T-cell (primary cell): ENCODE results near the gene XRRA1. TPM values are rescaled to one million over a fixed set of nuclear protein-coding genes. Genes with fewer than 3 reads are reported as not detected.

Source experiments
- total RNA-seq, 35 experiments: library from RNA in 6 of 35; stranded (reverse) in 6 of 35; fragments of 120-200 nt in 1 of 35; gene quantifications; one replicate each; pipeline versions ENCODE4 v1.2.1 to v1.2.4 and lab custom pipeline; 2013 to 2026

Gene XRRA1
- total RNA-seq, 5 donors from 2014 or later (not counting 1 experiment from before 2014, with no cell fraction given): 12.6 to 27.7 (median 14.6) TPM

Other genes with a start within 250 kb of the XRRA1 start
- gene CHRDL2, start 217.7 kb downstream of the XRRA1 start, total RNA-seq: under 1 TPM in 1 of 5 donors, not detected in 4; 0.55 TPM
- 10 to 100 TPM; 20.3 to 24.9 (median 21.7) TPM for gene RNF169, start 200.2 kb downstream of the XRRA1 start, total RNA-seq
- gene SPCS2, start 175 bp upstream of the XRRA1 start, total RNA-seq: 100 to 1,000 TPM in 1 of 5 donors, 10 to 100 TPM in 4; 75.4 to 101 (median 90.8) TPM
- 10 to 100 TPM; 12.4 to 18.0 (median 13.0) TPM for gene NEU3, start 39.8 kb upstream of the XRRA1 start, total RNA-seq
- not detected for gene OR2AT4, start 147.8 kb upstream of the XRRA1 start, total RNA-seq
- gene SLCO2B1, start 202.0 kb upstream of the XRRA1 start, total RNA-seq: under 1 TPM in 3 of 5 donors, not detected in 2; 0.55 to 0.79 (median 0.63) TPM